ENCODE results near the gene FAM24B. TPM values are rescaled to one million over a fixed set of nuclear protein-coding genes. Genes with fewer than 3 reads are reported as not detected.

FAM24B gene, protein sequence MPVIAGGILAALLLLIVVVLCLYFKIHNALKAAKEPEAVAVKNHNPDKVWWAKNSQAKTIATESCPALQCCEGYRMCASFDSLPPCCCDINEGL
- 7.3 and 10.7 TPM in 2 replicates for total RNA-seq

DNA sequence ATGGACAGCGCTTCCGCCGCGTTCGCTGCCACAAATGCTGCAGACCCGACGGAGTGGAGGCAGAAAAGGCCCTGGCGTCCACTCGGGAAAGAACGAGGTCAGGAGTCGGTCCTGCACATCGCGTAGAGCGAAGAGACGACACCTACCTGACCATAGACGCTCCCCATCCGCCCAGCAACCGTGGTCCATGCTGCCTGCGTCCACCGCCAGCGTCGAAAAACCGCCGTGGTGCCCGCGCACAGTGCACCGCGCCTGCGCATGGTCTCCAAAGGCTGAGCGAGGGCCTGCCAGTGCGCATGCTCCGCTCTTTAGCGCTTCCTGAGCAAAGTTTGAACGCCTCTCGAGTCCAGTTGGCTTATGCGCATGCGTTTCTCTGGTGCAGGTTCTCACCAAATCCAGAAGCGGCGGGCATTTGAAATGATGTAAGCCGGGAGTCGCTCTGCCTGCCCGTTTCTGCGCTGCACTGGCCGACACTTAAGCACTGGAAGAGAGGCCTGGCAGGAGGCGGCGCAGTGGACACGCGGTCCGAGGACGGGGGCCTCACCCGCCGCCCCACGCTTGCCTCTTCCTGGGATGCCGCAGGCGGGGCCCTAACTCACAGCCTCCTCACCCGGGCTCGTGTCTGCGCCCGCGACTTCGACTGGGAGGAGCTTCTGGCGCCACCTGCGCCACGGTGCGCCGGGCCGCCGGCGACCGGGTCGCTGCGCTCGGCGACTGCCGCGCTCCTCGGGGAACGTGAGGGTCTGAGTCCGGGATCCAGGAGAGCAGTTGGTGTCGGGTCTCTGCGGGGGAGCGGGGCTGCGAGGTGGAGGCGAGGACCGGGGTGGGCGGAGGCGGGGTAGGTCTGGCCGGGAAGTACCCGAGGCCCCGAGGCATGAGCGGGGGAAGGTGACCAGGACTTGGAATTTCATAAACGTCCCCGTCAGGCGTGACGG, at the start of gene FAM24B:
Gene FAM24B (minus strand): TSS at position 243 of the 935 bp plus-strand sequence. CDS start 29,066 bp downstream, outside the sequence.

DNA sequence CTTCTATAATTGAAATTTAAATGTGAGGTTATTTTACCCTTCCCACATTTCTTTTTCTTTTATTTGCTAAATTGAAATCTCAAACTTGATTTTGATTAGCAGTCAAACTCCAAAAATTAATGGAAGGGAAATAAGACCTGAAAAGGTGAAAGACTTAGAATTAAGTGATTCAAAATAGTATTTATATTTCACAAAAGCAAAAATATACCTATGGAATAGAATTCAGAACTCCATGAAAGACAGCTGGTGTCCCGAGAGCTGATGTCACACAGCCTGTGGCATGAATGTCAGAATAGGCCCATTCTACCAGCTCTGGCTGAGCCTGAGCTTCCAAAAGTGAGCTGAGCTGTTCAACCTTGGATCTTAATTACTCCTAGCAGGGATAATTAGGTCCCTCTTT, 30.9 kb upstream of the FAM24B start, which contains the start of gene FAM24A:
Gene FAM24A (plus strand): TSS at position 301 of the 400 bp plus-strand sequence. CDS start 1,025 bp downstream, outside the sequence.

DNA sequence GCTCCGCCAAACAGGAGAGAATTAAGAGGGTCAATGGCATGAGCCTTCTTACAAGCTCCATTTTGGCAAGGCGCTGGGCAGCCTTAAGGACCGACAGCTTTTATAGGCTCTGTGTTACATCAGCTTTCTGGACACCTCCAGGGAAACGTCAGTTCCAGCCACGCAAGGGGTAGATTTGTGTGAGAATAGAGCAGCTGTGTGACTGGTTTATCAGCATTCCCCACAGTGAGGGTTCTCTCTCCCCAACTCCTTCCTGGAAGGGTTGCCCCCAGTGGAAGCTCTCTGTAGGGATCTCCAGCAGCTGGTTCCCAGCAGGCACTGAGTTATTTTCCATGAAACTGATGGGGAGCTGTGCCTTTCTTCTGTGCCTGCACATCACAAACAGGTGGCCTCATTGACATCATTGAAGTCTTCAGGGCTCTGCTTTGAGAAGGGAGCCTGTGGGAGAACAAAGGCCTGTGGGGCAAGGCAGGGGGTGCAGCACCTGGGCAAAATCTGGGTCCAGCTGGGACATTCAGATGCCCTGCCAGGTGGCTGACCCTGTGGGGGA, 33.5 kb downstream of the FAM24B start, which contains the start of gene CUZD1:
Gene CUZD1 (minus strand): TSS at position 75 of the 550 bp plus-strand sequence. CDS start 14 bp downstream, at position 61.

Other genes starting within 250 kb of the FAM24B start
- gene C10orf120, start 179.7 kb downstream of the FAM24B start, total RNA-seq = not detected in 2 replicates
- 0.43 and 0.47 TPM in 2 replicates for gene CUZD1, start 33.7 kb downstream of the FAM24B start, total RNA-seq
- gene FAM24A, start 31.0 kb upstream of the FAM24B start, total RNA-seq = not detected in 2 replicates
- 11.2 and 11.5 TPM in 2 replicates for gene C10orf88, start 74.6 kb upstream of the FAM24B start, total RNA-seq
- 6.1 and 7.3 TPM in 2 replicates for gene PSTK, start 100.8 kb upstream of the FAM24B start, total RNA-seq
- 1.2 and 2.2 TPM in 2 replicates for gene IKZF5, start 129.2 kb upstream of the FAM24B start, total RNA-seq
- gene ACADSB, start 129.4 kb upstream of the FAM24B start, total RNA-seq = 4.4 and 7.1 TPM in 2 replicates

Measured in bronchial smooth muscle cell (primary cell).